HepG2 (cell line): ENCODE results near the gene KMT2A. TPM values are rescaled to one million over a fixed set of nuclear protein-coding genes. Genes with fewer than 3 reads are reported as not detected.

Experiments used
- ATAC-seq: fragments of 200-7000 bp; cut with Tn5 transposase; 3 replicates; pipeline ENCODE4 v1.9.1; 2020; ENCODE audit warnings: mild to moderate bottlenecking, moderate library complexity
- BruUV-seq: library from RNA; stranded (reverse); fragments of 400-500 nt; replicated peaks from 2 replicates; lab custom pipeline; 2021; lab: Mats Ljungman, UMichigan
- CTCF ChIA-PET: fragments of 300-600 bp; formaldehyde crosslinking; extraction: SDS; loops from one replicate; lab custom pipeline; 2021; ENCODE audit warnings: low total read pairs, inconsistent platforms, low intra/inter-chr PET ratio; lab: Yijun Ruan, JAX
- POLR2A ChIA-PET: fragments of 350-600 bp; sonication (Branson Sonifier 250); formaldehyde crosslinking; loops from one replicate; lab custom pipeline; 2020; ENCODE audit warnings: antibody characterized with exemption, inconsistent platforms; lab: Yijun Ruan, JAX
- DNase-seq: peaks from one replicate; pipeline ENCODE4 v3.0.0-alpha.2; 2015; ENCODE audit warnings: low spot score
- FAIRE-seq: peaks from 3 replicates; lab custom pipeline; 2011; peaks lifted over from hg19 to GRCh38; lab: Jason Lieb, UNC
- H2AFZ ChIP-seq: one replicate; pipeline ENCODE4 v1.6.1; 2011; ENCODE audit warnings: low read length, inconsistent platforms
- H3K27ac ChIP-seq: fragments of 300-600 bp; 3 replicates; pipeline ENCODE4 v1.8.0; 2011; ENCODE audit warnings: mixed run types, mild to moderate bottlenecking, mixed read lengths, low read length, inconsistent platforms; ENCODE audit not compliant: insufficient read depth; ENCODE audit errors: extremely low read length
- H3K27me3 ChIP-seq, 2 experiments: fragments of 200-600 bp in 1 of 2; 2 replicates in 1 of 2; 3 replicates in 1 of 2; pipeline versions ENCODE4 v1.6.0 to v1.8.0; 2011; ENCODE audit warnings: low read length in 2 of 2, mild to moderate bottlenecking in 2 of 2, moderate library complexity in 2 of 2, inconsistent platforms in 1 of 2; ENCODE audit not compliant: insufficient read depth in 2 of 2, control insufficient read depth in 1 of 2
- H3K36me3 ChIP-seq, 2 experiments: fragments of 200-600 bp in 1 of 2; replicated peaks in 1 of 2; 2 replicates in 1 of 2; 3 replicates in 1 of 2; pipeline versions ENCODE4 v1.5.1 to v1.8.0; 2011; ENCODE audit warnings: low read length in 2 of 2, inconsistent platforms in 1 of 2; ENCODE audit not compliant: insufficient read depth in 2 of 2, control insufficient read depth in 1 of 2
- H3K4me1 ChIP-seq: 2 replicates; pipeline ENCODE4 v1.5.1; 2012; ENCODE audit warnings: low read length, inconsistent platforms; ENCODE audit not compliant: insufficient read depth
- H3K4me2 ChIP-seq: 2 replicates; pipeline ENCODE4 v1.6.0; 2011; ENCODE audit warnings: low read depth, low read length, inconsistent platforms
- H3K4me3 ChIP-seq, 3 experiments: fragments of 200-600 bp in 1 of 3; sonication (generic), shearing (Covaris generic) in 1 of 3; replicated peaks in 1 of 3; 2 replicates each; pipeline ENCODE4 v1.5.1; 2011 to 2016; ENCODE audit warnings: low read length in 3 of 3, inconsistent platforms in 2 of 3, low read depth in 2 of 3, mild to moderate bottlenecking in 2 of 3, control low read depth in 1 of 3, mixed read lengths in 1 of 3; ENCODE audit not compliant: insufficient read depth in 1 of 3
- H3K79me2 ChIP-seq: one replicate; pipeline ENCODE4 v1.6.1; 2011; ENCODE audit warnings: low read length, inconsistent platforms; ENCODE audit not compliant: insufficient read depth
- H3K9ac ChIP-seq: 2 replicates; pipeline ENCODE4 v1.6.0; 2011; ENCODE audit warnings: mild to moderate bottlenecking, low read depth, low read length, inconsistent platforms; ENCODE audit not compliant: insufficient read depth
- H3K9me3 ChIP-seq: 2 replicates; pipeline ENCODE4 v1.5.1; 2012; ENCODE audit warnings: mild to moderate bottlenecking, low read length
- H4K20me1 ChIP-seq: 2 replicates; pipeline ENCODE4 v1.6.0; 2011; ENCODE audit warnings: inconsistent platforms, mild to moderate bottlenecking, low read length, moderate library complexity; ENCODE audit not compliant: insufficient read depth
- ZNF83 ChIP-seq: sonication (generic); formaldehyde crosslinking; IDR thresholded peaks from 2 replicates; pipeline ENCODE4 v1.4.0; 2020; ENCODE audit warnings: missing genetic modification reagents, mild to moderate bottlenecking, borderline replicate concordance
- ZSCAN12 ChIP-seq: sonication (generic); formaldehyde crosslinking; IDR thresholded peaks from 2 replicates; pipeline ENCODE4 v1.9.0; 2021; ENCODE audit warnings: mild to moderate bottlenecking, missing genetic modification reagents
- WGBS: methylation state at CpG from one replicate; pipeline ENCODE4 v1.1.6; 2017; ENCODE audit warnings: low lambda C conversion rate; 5-methylcytosine and 5-hydroxymethylcytosine counted together
- in situ Hi-C: cut with HindIII; loops from 2 replicates; pipeline ENCODE4 v1.10.0; 2017; ENCODE audit warnings: low pct_unique_long_range_greater_than_20kb; ENCODE audit not compliant: extremely low pct_ligation_motif_present
- intact Hi-C: fragments of 100-400 bp; cut with micrococcal nuclease; formaldehyde crosslinking; loops from one replicate; pipeline ENCODE4 v1.10.0; 2022; ENCODE audit not compliant: unreplicated experiment
- polyA plus RNA-seq, 8 experiments: library from polyadenylated mRNA; depleted of rRNA in 3 of 8; stranded (reverse) in 7 of 8; unstranded in 1 of 8; fragments of >200 nt; fragmentation: Illumina TruSeq in 4 of 8; extraction: Trizol in 4 of 8; gene quantifications; 2 replicates each; pipeline versions ENCODE4 v1.2.1 to v1.2.3, GENCODE V29; 2011 to 2016; ENCODE audit warnings: low read depth in 4 of 8, missing spikeins in 1 of 8, mixed read lengths in 1 of 8; ENCODE audit not compliant: insufficient read depth in 1 of 8
- total RNA-seq, 5 experiments: library from RNA; depleted of rRNA; stranded (reverse); fragments of >200 nt; fragmentation: Illumina TruSeq; extraction: Trizol; gene quantifications; 2 replicates each; pipeline ENCODE4 v1.2.3, GENCODE V29; 2016; ENCODE audit warnings: low read depth in 1 of 5
- TF ChIP-seq, protein P1 (sequence below): sonication (generic); formaldehyde crosslinking; IDR thresholded peaks from 2 replicates; pipeline ENCODE4 v1.5.1; 2020; ENCODE audit warnings: mild to moderate bottlenecking, missing genetic modification reagents, moderate library complexity

The KMT2A gene
- total and polyA plus RNA-seq, 2 of the 13 experiments (the other 11 are each of a cell fraction or from before 2014, with no cell fraction given): 12.4 to 20.0 TPM

DNA sequence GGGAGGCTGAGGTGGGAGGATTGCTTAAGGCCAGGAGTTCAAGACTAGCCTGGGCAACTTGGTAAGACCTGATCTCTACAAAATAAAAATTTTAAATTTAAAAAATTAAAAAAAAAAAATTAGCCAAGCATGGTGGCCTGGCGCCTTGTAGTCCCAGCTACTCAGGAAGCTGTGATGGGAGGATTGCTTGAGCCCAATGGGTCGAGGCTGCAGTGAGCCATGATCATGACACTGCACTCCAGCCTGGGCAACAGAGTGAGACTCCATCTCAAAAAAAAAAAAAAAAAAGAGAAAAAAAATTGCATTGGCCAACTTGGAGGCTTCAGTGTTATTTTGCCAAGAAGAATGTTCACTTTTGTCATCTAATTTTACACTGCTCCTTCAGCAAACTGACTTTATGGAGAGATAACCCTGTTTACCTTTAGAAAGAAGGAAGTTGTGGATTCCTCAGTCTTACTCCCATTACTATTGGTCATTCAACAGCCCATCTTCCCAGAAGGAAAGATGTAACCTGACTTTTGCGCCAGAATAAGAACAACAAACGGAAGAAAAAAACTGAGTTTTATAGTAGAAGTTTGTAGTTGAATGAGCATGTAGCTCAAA lies 13.1 kb downstream of the KMT2A start:
- CTCF ChIA-PET: no interaction called here
- no peak for FAIRE-seq
- POLR2A ChIA-PET: no interaction called here
- Histone ChIP-seq H3K27me3 (no peaks in the 10 kb centered on the region), H3K36me3 (peaks cover 3 to 22% of the 10 kb centered on the region in 2 experiments; a peak in 3 of 5 replicates), H3K4me3 (no peak overlapping the region), H4K20me1 (peaks cover 3% of the 10 kb centered on the region), H3K27ac (peak overlapping the region; percentile 14), H3K79me2 (peaks cover 65% of the 10 kb centered on the region), H2AFZ (no peak overlapping the region), H3K4me1 (peaks cover 16% of the 10 kb centered on the region), H3K9me3 (no peaks in the 10 kb centered on the region), H3K4me2 (no peak overlapping the region), H3K9ac (no peak overlapping the region)
- ATAC-seq: no peak
- in situ Hi-C loops (no loop called here), intact Hi-C loops (no loop called here)
- 89% methylated on average over 4 of the region's 4 CpGs for WGBS
- BruUV-seq: no TSS peak
- TF ChIP-seq, protein P1, sequence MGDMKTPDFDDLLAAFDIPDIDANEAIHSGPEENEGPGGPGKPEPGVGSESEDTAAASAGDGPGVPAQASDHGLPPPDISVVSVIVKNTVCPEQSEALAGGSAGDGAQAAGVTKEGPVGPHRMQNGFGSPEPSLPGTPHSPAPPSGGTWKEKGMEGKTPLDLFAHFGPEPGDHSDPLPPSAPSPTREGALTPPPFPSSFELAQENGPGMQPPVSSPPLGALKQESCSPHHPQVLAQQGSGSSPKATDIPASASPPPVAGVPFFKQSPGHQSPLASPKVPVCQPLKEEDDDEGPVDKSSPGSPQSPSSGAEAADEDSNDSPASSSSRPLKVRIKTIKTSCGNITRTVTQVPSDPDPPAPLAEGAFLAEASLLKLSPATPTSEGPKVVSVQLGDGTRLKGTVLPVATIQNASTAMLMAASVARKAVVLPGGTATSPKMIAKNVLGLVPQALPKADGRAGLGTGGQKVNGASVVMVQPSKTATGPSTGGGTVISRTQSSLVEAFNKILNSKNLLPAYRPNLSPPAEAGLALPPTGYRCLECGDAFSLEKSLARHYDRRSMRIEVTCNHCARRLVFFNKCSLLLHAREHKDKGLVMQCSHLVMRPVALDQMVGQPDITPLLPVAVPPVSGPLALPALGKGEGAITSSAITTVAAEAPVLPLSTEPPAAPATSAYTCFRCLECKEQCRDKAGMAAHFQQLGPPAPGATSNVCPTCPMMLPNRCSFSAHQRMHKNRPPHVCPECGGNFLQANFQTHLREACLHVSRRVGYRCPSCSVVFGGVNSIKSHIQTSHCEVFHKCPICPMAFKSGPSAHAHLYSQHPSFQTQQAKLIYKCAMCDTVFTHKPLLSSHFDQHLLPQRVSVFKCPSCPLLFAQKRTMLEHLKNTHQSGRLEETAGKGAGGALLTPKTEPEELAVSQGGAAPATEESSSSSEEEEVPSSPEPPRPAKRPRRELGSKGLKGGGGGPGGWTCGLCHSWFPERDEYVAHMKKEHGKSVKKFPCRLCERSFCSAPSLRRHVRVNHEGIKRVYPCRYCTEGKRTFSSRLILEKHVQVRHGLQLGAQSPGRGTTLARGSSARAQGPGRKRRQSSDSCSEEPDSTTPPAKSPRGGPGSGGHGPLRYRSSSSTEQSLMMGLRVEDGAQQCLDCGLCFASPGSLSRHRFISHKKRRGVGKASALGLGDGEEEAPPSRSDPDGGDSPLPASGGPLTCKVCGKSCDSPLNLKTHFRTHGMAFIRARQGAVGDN: no peak
- TF ChIP-seq ZNF83 (CRISPR knock-in tag) (no peak), ZSCAN12 (CRISPR knock-in tag) (no peak)
- DNase-seq: no peak
